CD4-positive, alpha-beta T cell (primary cell): ENCODE measurements around the gene ATG2B. TPM values are rescaled to one million over a fixed set of nuclear protein-coding genes. Genes with fewer than 3 reads are reported as not detected.
"Not testable (repeated sequence)": the region's sequence is repeated elsewhere in the genome, so short reads cannot be mapped to it uniquely, and the experiment has no call there.

Experiments used
- ATAC-seq: fragments of 200-7000 bp; cut with Tn5 transposase; one replicate; pipeline ENCODE4 v1.10.0; 2022; ENCODE audit warnings: mild to moderate bottlenecking; ENCODE audit not compliant: poor library complexity
- CTCF ChIA-PET: fragments of 350-600 bp; sonication (Branson Sonifier 250); formaldehyde crosslinking; loops from one replicate; lab custom pipeline; 2021; ENCODE audit warnings: antibody characterized with exemption, inconsistent platforms; lab: Charles Lee
- POLR2A ChIA-PET: fragments of 350-600 bp; sonication (Branson Sonifier 250); formaldehyde crosslinking; loops from one replicate; lab custom pipeline; 2021; ENCODE audit warnings: antibody characterized with exemption, inconsistent platforms; lab: Charles Lee
- DNase-seq, 14 experiments: peaks; one replicate each; pipeline ENCODE4 v3.0.0-alpha.2; 2013 to 2020; ENCODE audit warnings: mixed read lengths in 2 of 14
- H3K27ac ChIP-seq, 2 donors: one replicate each; pipeline versions ENCODE4 v1.5.1 to v1.7.0; 2013; ENCODE audit warnings: low read length in 2 of 2, low read depth in 1 of 2, mild to moderate bottlenecking in 1 of 2
- H3K27me3 ChIP-seq, 2 experiments: 1 replicate in 1 of 2; 2 replicates in 1 of 2; pipeline versions ENCODE4 v1.6.1 to v1.7.0; 2013; ENCODE audit warnings: low read length in 2 of 2, control low read depth in 1 of 2, mild to moderate bottlenecking in 1 of 2, moderate library complexity in 1 of 2; ENCODE audit not compliant: insufficient read depth in 2 of 2, control insufficient read depth in 1 of 2
- H3K36me3 ChIP-seq: one replicate; pipeline ENCODE4 v1.6.1; 2013; ENCODE audit warnings: low read length, control low read depth; ENCODE audit not compliant: insufficient read depth
- H3K4me1 ChIP-seq: one replicate; pipeline ENCODE4 v1.6.1; 2013; ENCODE audit warnings: low read length, control low read depth; ENCODE audit not compliant: insufficient read depth
- H3K4me3 ChIP-seq: one replicate; pipeline ENCODE4 v1.5.1; 2013; ENCODE audit warnings: mild to moderate bottlenecking, low read length, moderate library complexity
- H3K9me3 ChIP-seq, 2 experiments: 1 replicate in 1 of 2; 2 replicates in 1 of 2; pipeline versions ENCODE4 v1.6.1 to v1.7.0; 2013; ENCODE audit warnings: low read length in 2 of 2, mild to moderate bottlenecking in 2 of 2, control low read depth in 1 of 2, moderate library complexity in 1 of 2; ENCODE audit not compliant: control insufficient read depth in 1 of 2, insufficient read depth in 1 of 2
- H3K27ac Mint-ChIP-seq: one replicate; pipeline ENCODE4 v1.8.0; 2020; ENCODE audit warnings: mixed read lengths
- H3K27me3 Mint-ChIP-seq: one replicate; pipeline ENCODE4 v1.8.0; 2021; ENCODE audit warnings: mixed read lengths
- H3K36me3 Mint-ChIP-seq: one replicate; pipeline ENCODE4 v1.8.0; 2021; ENCODE audit warnings: low read depth, mixed read lengths
- H3K4me1 Mint-ChIP-seq: one replicate; pipeline ENCODE4 v1.8.0; 2021; ENCODE audit warnings: low read depth, mixed read lengths
- H3K4me3 Mint-ChIP-seq: one replicate; pipeline ENCODE4 v1.8.0; 2020; ENCODE audit warnings: mild to moderate bottlenecking, mixed read lengths
- H3K9me3 Mint-ChIP-seq: one replicate; pipeline ENCODE4 v1.8.0; 2020; ENCODE audit warnings: mixed read lengths
- intact Hi-C, 2 experiments: fragments of 100-400 bp; cut with DNase I in 1 of 2; cut with micrococcal nuclease in 1 of 2; formaldehyde crosslinking; loops; one replicate each; pipeline versions ENCODE4 v1.15.1 to v1.9.0; 2023 to 2025; cut with DNase I, micrococcal nuclease
- total RNA-seq, 174 experiments: library from RNA in 2 of 174; stranded (reverse) in 2 of 174; gene quantifications; one replicate each; pipeline ENCODE4 v1.2.3 and lab custom pipeline; 2021 to 2026
- TF ChIP-seq, protein P1 (sequence below): fragments of 200-600 bp; IDR thresholded peaks from one replicate; pipeline ENCODE4 v1.8.0; 2022; ENCODE audit warnings: antibody characterized with exemption, mild to moderate bottlenecking

ATG2B gene
- total RNA-seq, 2 experiments from 2014 or later = 20.1 to 20.2 TPM

- H3K4me3 ChIP-seq = no peak overlapping the region
- peaks cover 38% of the 10 kb centered on the region for H3K4me1 Mint-ChIP-seq
- peaks cover 12% of the 10 kb centered on the region for H3K36me3 Mint-ChIP-seq
- no peaks in the 10 kb centered on the region for H3K4me1 ChIP-seq
- no peaks in the 10 kb centered on the region for H3K9me3 Mint-ChIP-seq
- CTCF ChIA-PET = no interaction called here
- DNase-seq (no peak), ATAC-seq (no peak)
- POLR2A ChIA-PET = no interaction called here
- peaks cover 3% of the 10 kb centered on the region for H3K36me3 ChIP-seq
- no peaks in the 10 kb centered on the region for H3K9me3 ChIP-seq
- no peaks in the 10 kb centered on the region for H3K27me3 ChIP-seq
- no peak overlapping the region for H3K27ac Mint-ChIP-seq
- H3K27ac ChIP-seq = no peak overlapping the region
- intact Hi-C loops = no loop called here
- TF ChIP-seq, protein P1, sequence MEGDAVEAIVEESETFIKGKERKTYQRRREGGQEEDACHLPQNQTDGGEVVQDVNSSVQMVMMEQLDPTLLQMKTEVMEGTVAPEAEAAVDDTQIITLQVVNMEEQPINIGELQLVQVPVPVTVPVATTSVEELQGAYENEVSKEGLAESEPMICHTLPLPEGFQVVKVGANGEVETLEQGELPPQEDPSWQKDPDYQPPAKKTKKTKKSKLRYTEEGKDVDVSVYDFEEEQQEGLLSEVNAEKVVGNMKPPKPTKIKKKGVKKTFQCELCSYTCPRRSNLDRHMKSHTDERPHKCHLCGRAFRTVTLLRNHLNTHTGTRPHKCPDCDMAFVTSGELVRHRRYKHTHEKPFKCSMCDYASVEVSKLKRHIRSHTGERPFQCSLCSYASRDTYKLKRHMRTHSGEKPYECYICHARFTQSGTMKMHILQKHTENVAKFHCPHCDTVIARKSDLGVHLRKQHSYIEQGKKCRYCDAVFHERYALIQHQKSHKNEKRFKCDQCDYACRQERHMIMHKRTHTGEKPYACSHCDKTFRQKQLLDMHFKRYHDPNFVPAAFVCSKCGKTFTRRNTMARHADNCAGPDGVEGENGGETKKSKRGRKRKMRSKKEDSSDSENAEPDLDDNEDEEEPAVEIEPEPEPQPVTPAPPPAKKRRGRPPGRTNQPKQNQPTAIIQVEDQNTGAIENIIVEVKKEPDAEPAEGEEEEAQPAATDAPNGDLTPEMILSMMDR = no peak
- no peaks in the 10 kb centered on the region for H3K27me3 Mint-ChIP-seq
- no peak overlapping the region for H3K4me3 Mint-ChIP-seq
Measured at GRCh38 chr14:96352708-96353107, 10.4 kb downstream of the ATG2B start.

DNA sequence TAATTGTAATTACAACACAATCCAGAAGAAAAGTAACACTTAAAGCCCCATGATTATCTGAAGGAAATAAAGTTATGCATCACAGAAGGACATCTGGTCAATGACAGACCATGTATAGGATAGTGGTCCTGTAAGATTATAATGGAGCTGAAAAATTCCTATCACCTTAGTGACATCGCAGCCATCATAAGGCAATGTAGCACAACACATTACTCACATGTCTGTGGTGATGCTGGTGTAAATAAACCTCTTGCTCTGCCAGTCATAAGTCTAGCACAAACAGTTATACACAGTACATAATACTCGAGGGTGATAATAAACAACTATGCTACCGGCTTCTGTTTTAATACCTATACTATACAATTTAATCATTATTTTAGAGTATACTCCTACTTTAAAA, 11.2 kb downstream of the ATG2B start:
- no peak overlapping the region for H3K4me3 Mint-ChIP-seq
- no peaks in the 10 kb centered on the region for H3K9me3 Mint-ChIP-seq
- Histone ChIP-seq H3K4me3 (no peak overlapping the region), H3K9me3 (no peaks in the 10 kb centered on the region), H3K27ac (no peak overlapping the region), H3K27me3 (no peaks in the 10 kb centered on the region), H3K36me3 (peaks cover 3% of the 10 kb centered on the region), H3K4me1 (no peaks in the 10 kb centered on the region)
- intact Hi-C loops = no loop called here
- peaks cover 41% of the 10 kb centered on the region for H3K4me1 Mint-ChIP-seq
- no peaks in the 10 kb centered on the region for H3K27me3 Mint-ChIP-seq
- DNase-seq = no peak
- POLR2A ChIA-PET = no interaction called here
- ATAC-seq = no peak
- CTCF ChIA-PET = no interaction called here
- TF ChIP-seq, protein P1 = no peak
- no peak overlapping the region for H3K27ac Mint-ChIP-seq
- peaks cover 14% of the 10 kb centered on the region for H3K36me3 Mint-ChIP-seq

DNA sequence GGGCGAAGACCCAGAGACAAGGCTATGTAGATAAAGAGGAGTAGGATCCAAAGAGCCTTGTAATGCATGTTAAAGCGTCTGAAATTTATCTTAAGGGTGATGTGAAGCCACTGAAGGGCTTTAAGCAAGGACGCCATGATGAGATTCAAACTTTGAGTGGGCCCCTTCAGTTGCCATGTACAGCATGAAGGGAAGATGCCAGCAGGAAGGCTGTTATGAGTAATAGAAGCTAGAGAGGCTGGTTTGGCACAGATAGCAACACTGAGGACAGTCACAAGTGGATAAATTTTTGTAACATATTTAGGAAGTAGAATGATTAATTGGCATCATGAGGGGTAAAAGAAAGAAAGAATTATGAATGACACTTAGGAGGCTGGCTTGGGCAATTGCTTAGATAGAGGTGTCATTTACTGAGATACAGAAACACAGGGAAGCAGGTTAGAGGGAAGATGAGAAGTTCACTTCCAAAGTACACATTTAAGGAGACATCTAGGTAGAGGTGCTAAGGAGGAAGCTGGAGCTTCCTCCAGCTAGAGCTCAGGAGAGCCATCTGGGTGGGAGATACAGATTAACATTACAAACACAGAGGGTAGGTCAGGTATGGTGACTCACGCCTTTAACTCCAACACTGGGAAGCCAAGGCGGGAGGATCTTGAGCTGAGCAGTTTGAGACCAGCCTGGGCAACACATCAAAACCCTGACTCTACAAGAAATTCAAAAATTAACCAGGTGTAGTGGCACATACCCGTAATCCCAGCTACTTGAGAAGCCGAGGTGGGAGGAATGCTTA, 13.7 kb downstream of the ATG2B start:
- H3K36me3 Mint-ChIP-seq = peaks cover 22% of the 10 kb centered on the region
- no peaks in the 10 kb centered on the region for H3K27me3 Mint-ChIP-seq
- Histone ChIP-seq H3K4me3 (no peak overlapping the region), H3K9me3 (no peaks in the 10 kb centered on the region), H3K27me3 (no peaks in the 10 kb centered on the region), H3K4me1 (no peaks in the 10 kb centered on the region), H3K27ac (no peak overlapping the region), H3K36me3 (peaks cover 3% of the 10 kb centered on the region)
- H3K4me1 Mint-ChIP-seq = peaks cover 40% of the 10 kb centered on the region
- ATAC-seq (no peak), DNase-seq (no peak)
- no peak overlapping the region for H3K27ac Mint-ChIP-seq
- ChIA-PET POLR2A (no interaction called here), CTCF (no interaction called here)
- no peaks in the 10 kb centered on the region for H3K9me3 Mint-ChIP-seq
- H3K4me3 Mint-ChIP-seq = no peak overlapping the region
- TF ChIP-seq, protein P1 = no peak
- intact Hi-C loops = no loop called here

GRCh38 chr14:96347957-96348356, 15.2 kb downstream of the ATG2B start:
- H3K9me3 Mint-ChIP-seq, H3K27me3 ChIP-seq, H3K27ac ChIP-seq, intact Hi-C loops, H3K36me3 ChIP-seq, H3K4me3 Mint-ChIP-seq, H3K27me3 Mint-ChIP-seq, ATAC-seq, H3K4me3 ChIP-seq, DNase-seq, CTCF ChIA-PET, H3K4me1 ChIP-seq, H3K27ac Mint-ChIP-seq, POLR2A ChIA-PET, H3K9me3 ChIP-seq: not testable (repeated sequence)
- Mint-ChIP-seq H3K4me1 (peaks cover 36% of the 10 kb centered on the region), H3K36me3 (peaks cover 27% of the 10 kb centered on the region)
